ENCODE results near the gene GRID1.

GRID1 gene

GRCh38 chr10:85831422-85831821 lies 535.2 kb downstream of the GRID1 start:
- no peak for DNase-seq

- DNase-seq: no peak
These were observed 540.2 kb downstream of the GRID1 start for GRCh38 chr10:85826377-85826776.

- no peak for DNase-seq
These were observed 555.2 kb downstream of the GRID1 start for GRCh38 chr10:85811405-85811804.

- DNase-seq: no peak
These were observed 555.9 kb downstream of the GRID1 start for GRCh38 chr10:85810674-85811073.

- DNase-seq: no peak
These were observed 571.1 kb downstream of the GRID1 start for GRCh38 chr10:85795460-85795859.

GRCh38 chr10:85794553-85794952 lies 572.0 kb downstream of the GRID1 start:
- DNase-seq: no peak

GRCh38 chr10:85792533-85792858 lies 574.1 kb downstream of the GRID1 start:
- no peak for DNase-seq

- DNase-seq: no peak
These were observed 574.6 kb downstream of the GRID1 start for GRCh38 chr10:85791818-85792532.

- DNase-seq: no peak
These were observed 576.4 kb downstream of the GRID1 start for GRCh38 chr10:85789982-85790789.

GRCh38 chr10:85789125-85789524 lies 577.5 kb downstream of the GRID1 start:
- no peak for DNase-seq

- DNase-seq: no peak
These were observed 578.0 kb downstream of the GRID1 start for GRCh38 chr10:85788570-85788969.

- DNase-seq: no peak
These were observed 578.7 kb downstream of the GRID1 start for GRCh38 chr10:85787881-85788280.

- DNase-seq: no peak
These were observed 579.2 kb downstream of the GRID1 start for GRCh38 chr10:85787393-85787792.

- DNase-seq: no peak
These were observed 580.1 kb downstream of the GRID1 start for GRCh38 chr10:85786401-85786899.

- no peak for DNase-seq
These were observed 581.8 kb downstream of the GRID1 start for GRCh38 chr10:85784792-85785191.

- no peak for DNase-seq
These were observed 585.2 kb downstream of the GRID1 start for GRCh38 chr10:85781404-85781803.

- no peak for DNase-seq
These were observed 588.5 kb downstream of the GRID1 start for GRCh38 chr10:85778074-85778473.

GRCh38 chr10:85767891-85768290 lies 598.7 kb downstream of the GRID1 start:
- no peak for DNase-seq

GRCh38 chr10:85764108-85764507 lies 602.5 kb downstream of the GRID1 start:
- DNase-seq: no peak

- DNase-seq: no peak
These were observed 604.6 kb downstream of the GRID1 start for GRCh38 chr10:85761906-85762445.

GRCh38 chr10:85741626-85742300 lies 624.8 kb downstream of the GRID1 start:
- DNase-seq: no peak

GRCh38 chr10:85735997-85736396 lies 630.6 kb downstream of the GRID1 start:
- no peak for DNase-seq

- DNase-seq: no peak
These were observed 631.8 kb downstream of the GRID1 start for GRCh38 chr10:85734791-85735190.
